NCI-H2081 treated with DMSO at 0.1 percent for 48 hours (cell line): ENCODE measurements around the gene UBE2E2.
"Not testable (repeated sequence)": the region's sequence is repeated elsewhere in the genome, so short reads cannot be mapped to it uniquely, and the experiment has no call there.

Experiments
- DNase-seq: peaks from one replicate; lab custom pipeline; 2025; lab: John Stamatoyannopoulos, UW

UBE2E2 gene

DNA sequence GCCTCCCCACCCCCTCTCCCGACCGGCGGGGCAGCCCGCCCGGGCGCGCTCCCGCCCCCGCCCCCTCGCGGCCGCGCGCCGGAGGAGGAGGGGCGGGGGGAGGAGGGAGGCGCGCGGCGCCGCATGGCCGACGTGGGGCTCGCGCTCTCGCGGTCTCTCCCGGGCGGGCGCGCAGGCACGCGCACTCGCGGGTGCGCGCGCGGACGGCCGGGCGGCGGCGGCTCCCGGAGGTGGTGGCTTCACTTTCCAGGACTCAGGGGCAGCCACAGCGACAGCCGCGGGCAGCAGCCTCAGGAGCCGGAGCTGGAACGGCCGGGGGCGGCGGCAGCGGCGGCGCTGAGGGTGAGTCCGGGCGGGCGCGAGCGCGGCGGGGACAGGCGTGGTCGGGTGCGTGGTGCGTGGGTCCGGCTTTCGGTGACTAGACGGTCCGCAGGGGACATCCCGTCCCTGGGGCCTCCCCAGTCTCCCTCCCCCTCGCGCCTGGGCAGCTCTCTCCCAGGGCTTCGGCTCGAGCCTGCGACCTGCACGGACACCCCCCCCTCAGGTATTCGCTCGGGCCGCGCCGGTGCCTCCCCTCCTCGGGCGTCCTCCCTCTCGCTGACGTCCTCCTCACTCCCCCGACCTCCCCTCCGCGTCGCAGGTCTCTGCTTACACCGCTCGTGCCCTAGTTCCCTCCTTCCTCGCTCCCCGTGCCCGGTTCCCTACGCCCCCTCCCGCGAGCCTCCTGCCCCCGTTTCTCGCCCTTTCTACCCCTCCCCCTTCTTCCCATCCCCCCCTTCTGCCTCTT lies at the start of gene UBE2E2:
Gene UBE2E2 (plus strand): TSS at position 407 of the 787 bp plus-strand sequence.
- DNase-seq, result no peak

- no peak for DNase-seq
Measured at GRCh38 chr3:23153436-23153835, 49.7 kb upstream of the UBE2E2 start.

GRCh38 chr3:23157331-23157730 lies 45.8 kb upstream of the UBE2E2 start:
- DNase-seq, result no peak

GRCh38 chr3:23159929-23160328 lies 43.2 kb upstream of the UBE2E2 start:
- no peak for DNase-seq

DNA sequence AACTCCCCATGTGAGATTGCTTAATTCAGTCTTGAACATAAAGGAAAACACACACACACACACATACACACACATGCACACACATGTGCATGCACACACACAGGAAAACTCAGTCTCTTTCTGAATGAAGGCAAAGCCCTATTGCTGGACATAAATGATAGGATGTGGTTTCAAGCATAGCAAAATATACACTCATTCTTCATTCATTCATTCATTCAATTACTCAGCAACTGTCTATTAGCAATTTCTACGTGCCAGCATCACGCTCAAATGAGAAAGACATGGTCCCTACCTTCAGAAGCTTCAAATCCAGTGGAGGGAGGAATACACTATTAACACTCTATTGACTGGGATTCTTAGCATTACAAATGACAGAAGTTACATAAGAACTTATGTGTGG lies 41.8 kb upstream of the UBE2E2 start:
- no peak for DNase-seq

GRCh38 chr3:23161896-23162570 lies 41.1 kb upstream of the UBE2E2 start:
- no peak for DNase-seq

DNA sequence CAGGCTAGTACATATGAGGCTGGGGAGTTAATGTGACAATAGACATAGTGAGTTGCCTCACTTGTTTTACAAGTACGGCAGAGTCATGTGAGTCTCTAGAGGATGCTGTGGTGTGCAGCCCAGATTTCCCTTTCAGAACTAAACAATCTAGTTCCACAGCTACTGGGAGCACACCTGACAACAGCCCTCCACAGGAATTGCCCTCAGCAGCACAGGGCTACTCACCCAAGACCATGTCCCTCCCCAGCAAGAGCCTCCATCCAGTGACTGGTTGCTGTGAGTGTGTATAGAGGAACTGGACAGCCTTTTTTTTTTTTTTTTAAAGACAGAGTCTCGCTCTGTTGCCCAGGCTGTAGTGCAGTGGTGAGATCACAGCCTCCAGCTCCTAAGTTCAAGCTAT lies 40.2 kb upstream of the UBE2E2 start:
- DNase-seq, result no peak

DNA sequence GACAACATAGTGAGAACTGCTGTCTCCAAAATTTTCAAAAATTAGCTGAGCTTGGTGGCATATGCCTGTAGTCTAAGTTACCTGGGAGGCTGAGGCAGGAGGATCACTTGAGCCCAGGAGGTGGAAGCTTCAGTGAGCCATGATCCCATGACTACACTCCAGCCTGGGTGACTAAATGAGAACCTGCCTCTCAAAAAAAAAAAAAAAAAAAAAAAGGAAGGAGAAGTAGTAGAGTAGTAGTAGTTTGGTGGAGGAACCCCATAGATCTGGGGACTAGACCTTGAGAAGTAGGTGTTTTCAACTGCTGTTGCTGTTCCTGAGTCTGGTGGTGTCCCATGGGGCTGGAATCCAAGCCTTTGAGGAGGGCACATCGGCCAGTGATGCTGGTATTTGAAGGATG lies 38.4 kb upstream of the UBE2E2 start:
- no peak for DNase-seq

DNA sequence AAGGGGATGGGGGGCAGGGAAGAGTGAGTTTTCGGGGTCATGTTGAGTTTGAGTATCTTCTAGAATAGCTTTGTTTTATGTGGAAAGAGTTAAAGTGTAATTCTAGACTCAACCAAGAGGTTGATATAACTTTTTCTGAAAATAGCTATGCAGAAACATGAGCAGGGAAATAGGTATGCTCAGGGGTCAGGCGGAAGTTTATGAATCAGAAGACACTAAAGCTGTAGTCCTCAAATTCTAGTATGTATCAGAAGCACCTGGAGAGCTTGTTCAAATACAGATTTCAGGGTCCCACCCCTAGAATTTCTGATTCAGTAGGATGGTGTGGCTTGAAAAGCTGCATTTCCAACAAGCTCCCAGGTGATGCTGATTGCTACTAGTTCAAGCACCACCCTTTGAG lies 37.6 kb upstream of the UBE2E2 start:
- DNase-seq, result no peak

GRCh38 chr3:23166276-23166675 lies 36.9 kb upstream of the UBE2E2 start:
- no peak for DNase-seq

DNA sequence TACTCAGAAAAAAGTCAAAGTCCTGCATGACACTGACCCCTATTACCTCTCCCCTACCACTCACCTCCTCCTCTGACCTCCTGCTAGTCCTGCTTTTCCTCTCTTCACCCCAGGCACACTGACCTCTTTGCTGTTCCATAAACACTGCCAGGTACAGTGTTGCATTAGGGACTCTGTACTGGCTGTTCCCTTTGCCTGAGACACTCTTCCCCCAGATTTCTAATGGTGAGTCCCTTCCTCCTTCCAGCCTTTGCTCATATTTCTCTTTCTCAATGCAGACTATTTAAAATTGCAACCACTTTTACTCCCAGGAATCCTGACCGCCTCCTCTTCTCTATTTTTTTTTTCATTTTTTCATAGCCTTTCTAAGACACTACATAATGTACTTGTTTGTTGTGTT lies 36.3 kb upstream of the UBE2E2 start:
- no peak for DNase-seq

DNA sequence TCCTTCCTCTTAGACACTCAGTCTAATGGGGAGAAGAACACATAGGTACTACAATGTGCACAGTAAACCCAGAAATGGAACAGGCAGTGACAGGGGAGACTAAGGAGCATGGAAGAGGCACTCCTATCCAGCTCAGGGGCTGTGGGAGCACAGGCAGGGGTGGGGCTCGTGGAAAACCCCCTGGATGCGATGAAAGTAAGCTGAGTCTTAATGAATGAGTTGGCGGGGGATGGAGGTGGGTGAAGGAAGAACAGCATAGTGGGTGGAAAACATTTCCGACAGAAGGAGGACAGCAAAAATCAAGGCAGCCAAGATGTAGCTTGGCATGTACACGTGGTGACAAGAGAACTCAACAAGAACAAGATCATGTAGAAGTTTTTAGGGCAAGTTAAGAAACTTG lies 33.6 kb upstream of the UBE2E2 start:
- DNase-seq, result no peak

- DNase-seq, result no peak
Measured at GRCh38 chr3:23170291-23170690, 32.8 kb upstream of the UBE2E2 start.

GRCh38 chr3:23172059-23172458 lies 31.1 kb upstream of the UBE2E2 start:
- no peak for DNase-seq

DNA sequence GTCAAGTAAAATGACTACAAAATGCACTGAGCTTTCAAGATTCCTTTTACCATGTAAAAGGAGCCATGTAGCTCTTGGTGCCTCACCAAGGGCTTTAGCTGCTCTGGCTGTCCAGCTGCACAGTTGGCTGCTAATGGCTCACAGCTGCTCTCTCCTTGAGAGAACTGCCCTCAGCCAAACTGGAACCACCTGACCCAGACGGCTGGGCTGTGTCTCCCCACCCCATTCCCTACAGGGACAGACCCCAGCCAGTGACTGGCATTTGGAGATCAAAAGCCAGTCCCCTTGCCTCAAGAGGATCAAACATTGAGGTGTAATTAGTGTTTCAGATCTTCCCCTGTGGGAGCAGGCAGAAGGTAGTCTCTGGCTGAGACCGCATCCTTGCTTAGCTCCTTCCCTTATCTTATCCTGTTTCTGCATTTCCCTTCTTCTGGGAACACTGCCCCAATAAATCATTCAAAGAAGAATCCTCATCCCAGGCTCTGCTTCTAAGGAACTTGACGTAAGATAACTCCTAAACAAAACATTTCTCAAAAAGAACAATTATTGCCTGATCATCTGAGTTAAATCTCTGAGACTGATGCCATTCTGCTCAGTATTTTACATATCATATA lies 28.6 kb upstream of the UBE2E2 start:
- DNase-seq, result no peak

DNA sequence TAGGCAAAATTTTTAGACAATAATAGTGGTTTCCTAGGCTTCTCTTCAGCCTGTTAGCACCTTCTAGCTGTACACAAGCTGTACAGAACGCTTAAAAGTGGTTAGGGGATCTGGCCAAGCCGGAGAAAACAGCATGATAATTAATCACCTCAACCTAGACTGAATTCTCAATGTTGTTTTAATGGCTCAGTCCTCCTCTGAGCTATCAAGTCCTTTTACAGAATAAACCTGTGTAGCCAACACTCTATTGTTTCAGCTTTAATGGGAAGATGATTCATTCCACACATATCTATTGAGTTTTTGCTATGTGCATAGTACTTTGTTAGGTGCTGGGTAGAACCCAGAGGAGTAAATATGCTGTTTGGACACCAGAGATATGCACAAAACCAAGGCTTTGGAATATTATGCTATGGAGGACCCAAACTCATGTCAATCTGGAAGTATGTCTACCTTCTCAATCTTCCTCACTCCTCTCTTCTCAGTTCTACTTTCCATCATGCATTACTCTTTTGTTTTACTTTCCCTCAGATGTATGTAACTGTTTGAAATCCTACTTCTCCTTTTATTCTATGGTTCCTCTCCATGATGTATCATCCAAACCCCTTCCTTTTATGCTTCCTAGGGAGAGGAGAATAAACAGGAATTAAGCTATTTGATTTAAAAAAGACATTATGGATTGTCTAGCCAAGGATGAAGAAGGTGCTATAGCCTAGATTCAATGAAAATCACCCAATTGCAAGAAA lies 27.6 kb upstream of the UBE2E2 start:
- DNase-seq, result no peak

DNA sequence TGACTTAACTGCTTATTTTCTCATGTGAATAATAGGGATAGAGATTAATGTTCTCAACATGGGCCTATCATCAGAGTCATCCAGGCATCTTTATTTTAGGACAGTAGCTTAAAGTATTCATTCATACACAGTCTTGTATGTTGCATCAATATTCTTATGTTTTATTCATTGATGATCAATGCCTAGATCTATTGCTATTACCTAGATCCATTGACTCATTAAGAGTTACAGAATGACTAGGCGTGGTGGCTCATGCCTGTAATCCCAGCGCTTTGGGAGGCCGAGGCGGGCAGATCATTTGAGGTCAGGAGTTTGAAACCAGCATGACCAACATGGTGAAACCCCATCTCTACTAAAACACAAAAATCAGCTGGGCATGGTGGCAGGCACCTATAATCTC lies 26.3 kb upstream of the UBE2E2 start:
- not testable (repeated sequence) for DNase-seq

DNA sequence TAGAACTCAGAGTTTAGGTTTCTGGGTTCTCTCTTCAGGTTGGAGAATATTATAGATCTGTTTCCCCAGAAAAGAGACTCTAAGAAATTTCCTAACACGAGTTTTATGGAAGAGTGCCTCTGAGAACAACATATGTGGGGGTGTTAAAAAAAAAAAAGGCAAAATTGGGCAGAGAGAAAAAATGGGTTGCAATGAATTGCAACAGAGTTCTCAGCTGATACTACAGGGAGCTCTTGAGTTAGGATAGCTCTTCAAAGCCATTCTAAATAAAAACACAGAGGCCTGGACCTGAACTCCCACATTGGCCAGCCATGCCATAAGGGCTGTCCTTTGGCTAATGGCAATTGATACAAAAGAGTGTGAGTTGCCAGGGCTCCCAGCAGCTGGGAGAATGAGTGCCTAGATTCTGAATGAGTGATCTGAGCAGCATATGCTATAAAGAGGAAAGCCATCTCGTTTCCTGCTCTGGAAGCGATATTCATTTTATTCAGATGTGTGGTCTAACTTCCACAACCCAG lies 20.1 kb upstream of the UBE2E2 start:
- DNase-seq, result no peak

DNA sequence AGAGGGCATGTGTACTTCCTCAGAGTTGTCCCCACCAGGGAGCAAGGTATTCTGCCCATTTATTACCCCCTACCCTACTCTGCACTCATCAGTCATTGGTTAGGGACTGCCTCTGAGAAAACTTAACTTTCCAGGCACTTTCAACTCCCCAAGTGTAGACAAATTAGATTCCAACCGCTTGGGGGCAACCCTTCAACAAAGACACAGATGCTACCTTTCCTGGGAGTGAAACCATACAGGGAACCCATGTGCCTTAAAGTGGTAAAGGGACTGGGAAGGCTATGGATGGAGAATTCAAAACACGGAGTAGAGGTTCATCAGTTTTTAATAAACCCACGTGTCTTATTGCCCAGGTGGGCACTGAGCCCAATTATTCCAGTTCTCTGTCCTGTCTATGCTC lies 19.4 kb upstream of the UBE2E2 start:
- no peak for DNase-seq

DNA sequence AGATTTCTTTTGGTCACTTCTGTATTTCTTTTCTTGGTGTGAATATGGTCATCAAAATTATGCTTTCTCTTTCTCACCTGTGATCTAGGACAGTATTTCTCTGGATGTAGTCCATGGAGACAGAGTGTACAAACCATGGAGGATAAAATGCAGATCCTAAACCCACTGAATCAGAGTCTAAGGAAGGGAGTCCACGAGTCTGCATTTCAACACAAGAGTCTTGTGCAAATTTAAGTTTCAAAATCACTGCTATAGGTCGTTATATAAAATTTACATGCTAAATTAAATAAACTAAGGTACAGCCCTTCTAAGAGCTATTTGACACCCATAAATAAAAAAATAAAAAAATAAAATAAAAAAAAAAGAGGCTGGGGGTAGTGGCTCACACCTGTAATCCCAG lies 17.3 kb upstream of the UBE2E2 start:
- DNase-seq, result no peak

GRCh38 chr3:23189187-23189586 lies 13.9 kb upstream of the UBE2E2 start:
- DNase-seq, result no peak

GRCh38 chr3:23192816-23193215 lies 10.3 kb upstream of the UBE2E2 start:
- DNase-seq, result no peak
